H1 (cell line): ENCODE measurements around the gene C21orf58. TPM values are rescaled to one million over a fixed set of nuclear protein-coding genes. Genes with fewer than 3 reads are reported as not detected.

ENCODE experiments used
- CTCF ChIA-PET: fragments of 300-600 bp; sonication (Branson Sonifier 250); formaldehyde crosslinking; loops from one replicate; lab custom pipeline; 2021; ENCODE audit not compliant: partially characterized antibody; lab: Charles Lee
- POLR2A ChIA-PET: fragments of 300-600 bp; sonication (Branson Sonifier 250); formaldehyde crosslinking; loops from one replicate; lab custom pipeline; 2021; ENCODE audit warnings: inconsistent platforms; ENCODE audit not compliant: partially characterized antibody; lab: Charles Lee
- DNase-seq, 2 experiments: peaks; one replicate each; pipeline versions ENCODE4 v3.0.0 to v3.0.0-alpha.2; 2010 to 2022; ENCODE audit warnings: low spot score in 2 of 2, low read depth in 1 of 2, mixed read lengths in 1 of 2
- FAIRE-seq: peaks from 2 replicates; lab custom pipeline; 2011; peaks lifted over from hg19 to GRCh38; lab: Jason Lieb, UNC
- H2AFZ ChIP-seq: 2 replicates; pipeline ENCODE4 v1.8.1; 2012; ENCODE audit warnings: low read length, inconsistent platforms
- H2AK5ac ChIP-seq: 2 replicates; pipeline ENCODE4 v1.6.1; 2013; ENCODE audit warnings: low read depth, low read length
- H2BK120ac ChIP-seq: replicated peaks from 2 replicates; pipeline ENCODE3; 2013; ENCODE audit warnings: low read depth, low read length, inconsistent platforms
- H2BK12ac ChIP-seq: 2 replicates; pipeline ENCODE4 v1.6.1; 2013; ENCODE audit warnings: low read depth, low read length
- H2BK15ac ChIP-seq: 2 replicates; pipeline ENCODE4 v1.6.1; 2013; ENCODE audit warnings: low read length
- H2BK20ac ChIP-seq: 2 replicates; pipeline ENCODE4 v1.6.1; 2013; ENCODE audit warnings: low read length
- H2BK5ac ChIP-seq: 2 replicates; pipeline ENCODE4 v1.6.1; 2013; ENCODE audit warnings: low read depth, low read length
- H3K14ac ChIP-seq: 2 replicates; pipeline ENCODE4 v1.6.1; 2013; ENCODE audit warnings: inconsistent platforms; ENCODE audit not compliant: insufficient read length
- H3K18ac ChIP-seq: 2 replicates; pipeline ENCODE4 v1.6.1; 2013; ENCODE audit warnings: low read length; ENCODE audit errors: extremely low read depth
- H3K23ac ChIP-seq: 2 replicates; pipeline ENCODE4 v1.6.1; 2013; ENCODE audit warnings: inconsistent platforms; ENCODE audit not compliant: insufficient read length
- H3K23me2 ChIP-seq: 2 replicates; pipeline ENCODE4 v1.6.1; 2013; ENCODE audit warnings: low read depth, low read length
- H3K27ac ChIP-seq: 2 replicates; pipeline ENCODE4 v1.6.1; 2011; ENCODE audit warnings: low read depth, low read length, inconsistent platforms
- H3K27me3 ChIP-seq, 4 experiments: replicated peaks in 1 of 4; 1 replicate in 1 of 4; 2 replicates in 3 of 4; pipeline versions ENCODE4 v1.6.1 to v1.8.1; 2011 to 2013; ENCODE audit warnings: low read length in 3 of 4, mild to moderate bottlenecking in 3 of 4, inconsistent platforms in 2 of 4, mixed read lengths in 2 of 4, moderate library complexity in 1 of 4; ENCODE audit not compliant: control insufficient read depth in 3 of 4, insufficient read depth in 3 of 4; ENCODE audit errors: extremely low read depth in 1 of 4
- H3K36me3 ChIP-seq, 4 experiments: 2 replicates each; pipeline versions ENCODE4 v1.6.1 to v1.8.1; 2011 to 2013; ENCODE audit warnings: mild to moderate bottlenecking in 4 of 4, low read length in 3 of 4, moderate library complexity in 2 of 4, control low read depth in 1 of 4, inconsistent platforms in 1 of 4; ENCODE audit not compliant: insufficient read depth in 4 of 4, control insufficient read depth in 2 of 4
- H3K4ac ChIP-seq: replicated peaks from 2 replicates; pipeline ENCODE3; 2013; ENCODE audit warnings: low read length, low read depth, mixed read lengths, inconsistent platforms; ENCODE audit not compliant: insufficient read length
- H3K4me1 ChIP-seq, 4 experiments: replicated peaks in 1 of 4; 1 replicate in 1 of 4; 2 replicates in 3 of 4; pipeline versions ENCODE4 v1.6.1 to v1.8.1; 2011 to 2013; ENCODE audit warnings: low read length in 3 of 4, inconsistent platforms in 2 of 4, mixed read lengths in 1 of 4; ENCODE audit not compliant: insufficient read depth in 4 of 4, control insufficient read depth in 3 of 4
- H3K4me2 ChIP-seq, 2 experiments: 2 replicates each; pipeline versions ENCODE4 v1.6.1 to v1.8.1; 2011 to 2013; ENCODE audit warnings: low read depth in 2 of 2, low read length in 2 of 2, control low read depth in 1 of 2, inconsistent platforms in 1 of 2, mild to moderate bottlenecking in 1 of 2; ENCODE audit not compliant: insufficient read depth in 1 of 2
- H3K4me3 ChIP-seq, 4 experiments: fragments of 200-600, 300-600 bp in 1 of 4; sonication (generic), shearing (Covaris generic), sonication (Bioruptor Twin) in 1 of 4; 2 replicates each; pipeline versions ENCODE4 v1.5.1 to v1.8.1; 2011 to 2016; ENCODE audit warnings: low read length in 4 of 4, low read depth in 3 of 4, control low read depth in 2 of 4, inconsistent platforms in 2 of 4, mild to moderate bottlenecking in 2 of 4, mixed read lengths in 1 of 4, moderate library complexity in 1 of 4; ENCODE audit not compliant: insufficient read depth in 2 of 4; ENCODE audit errors: extremely low read depth in 1 of 4
- H3K56ac ChIP-seq: replicated peaks from 2 replicates; pipeline ENCODE3; 2013; ENCODE audit warnings: low read depth, mild to moderate bottlenecking, mixed read lengths, low read length, inconsistent platforms; ENCODE audit not compliant: insufficient read length
- H3K79me1 ChIP-seq: 2 replicates; pipeline ENCODE4 v1.6.1; 2013; ENCODE audit warnings: low read depth, low read length, control low read depth
- H3K79me2 ChIP-seq, 2 experiments: 2 replicates each; pipeline versions ENCODE4 v1.6.1 to v1.8.1; 2012 to 2013; ENCODE audit warnings: low read length in 2 of 2, mild to moderate bottlenecking in 2 of 2, inconsistent platforms in 1 of 2; ENCODE audit not compliant: insufficient read depth in 2 of 2, control insufficient read depth in 1 of 2
- H3K9ac ChIP-seq, 4 experiments: replicated peaks in 1 of 4; 1 replicate in 1 of 4; 2 replicates in 3 of 4; pipeline versions ENCODE4 v1.6.1 to v1.8.1; 2011 to 2013; ENCODE audit warnings: low read depth in 3 of 4, low read length in 3 of 4, control low read depth in 2 of 4, mild to moderate bottlenecking in 2 of 4, moderate library complexity in 2 of 4, inconsistent platforms in 1 of 4; ENCODE audit errors: extremely low read depth in 1 of 4
- H3K9me3 ChIP-seq, 2 experiments: 2 replicates each; pipeline versions ENCODE4 v1.6.1 to v1.8.1; 2012 to 2013; ENCODE audit warnings: mild to moderate bottlenecking in 2 of 2, moderate library complexity in 2 of 2, control low read depth in 1 of 2, inconsistent platforms in 1 of 2, low read depth in 1 of 2, low read length in 1 of 2, mixed read lengths in 1 of 2; ENCODE audit not compliant: insufficient read depth in 2 of 2
- H4K20me1 ChIP-seq, 2 experiments: replicated peaks in 1 of 2; 2 replicates each; pipeline versions ENCODE3 to v1.8.1; 2011 to 2013; ENCODE audit warnings: inconsistent platforms in 2 of 2, low read length in 2 of 2, mild to moderate bottlenecking in 1 of 2; ENCODE audit not compliant: insufficient read depth in 2 of 2, control insufficient read depth in 1 of 2
- H4K5ac ChIP-seq: 2 replicates; pipeline ENCODE4 v1.6.1; 2013; ENCODE audit warnings: low read length, low read depth, mixed read lengths, inconsistent platforms; ENCODE audit not compliant: insufficient read length
- H4K8ac ChIP-seq: 2 replicates; pipeline ENCODE4 v1.8.0; 2013; ENCODE audit warnings: mild to moderate bottlenecking, moderate library complexity, low read length, inconsistent platforms; ENCODE audit not compliant: insufficient read depth; ENCODE audit errors: extremely low read depth
- H4K91ac ChIP-seq: replicated peaks from 2 replicates; pipeline ENCODE3; 2013; ENCODE audit warnings: low read length, mixed read lengths, inconsistent platforms; ENCODE audit not compliant: insufficient read length
- EP300 ChIP-seq, 2 experiments: IDR thresholded peaks; 1 replicate in 1 of 2; 2 replicates in 1 of 2; pipeline ENCODE4 v1.6.1; 2011 to 2012; ENCODE audit warnings: low read depth in 2 of 2, low read length in 2 of 2, mild to moderate bottlenecking in 2 of 2, borderline replicate concordance in 1 of 2, inconsistent platforms in 1 of 2, moderate library complexity in 1 of 2
- SIX5 ChIP-seq: IDR thresholded peaks from 2 replicates; pipeline ENCODE4 v1.6.1; 2011; ENCODE audit warnings: mild to moderate bottlenecking, low read depth, low read length
- SP1 ChIP-seq: IDR thresholded peaks from 2 replicates; pipeline ENCODE4 v1.6.1; 2011; ENCODE audit warnings: low read depth, low read length
- SP2 ChIP-seq: IDR thresholded peaks from 2 replicates; pipeline ENCODE4 v1.6.1; 2012; ENCODE audit warnings: mild to moderate bottlenecking, low read length, inconsistent platforms
- WGBS, 2 experiments: shearing (Covaris generic) in 1 of 2; methylation state at CpG; one replicate each; pipeline versions ENCODE4 v1.1.6 to v1.1.7; 2013 to 2015; ENCODE audit warnings: low lambda C conversion rate in 2 of 2, mixed read lengths in 2 of 2, inconsistent platforms in 1 of 2, low coverage in 1 of 2, missing lambda C conversion rate in 1 of 2; ENCODE audit not compliant: insufficient replicate concordance in 2 of 2, insufficient coverage in 1 of 2, insufficient read length in 1 of 2; ENCODE audit errors: extremely low coverage in 1 of 2, missing lambda C conversion rate in 1 of 2; 5-methylcytosine and 5-hydroxymethylcytosine counted together
- polyA plus RNA-seq, 7 experiments: library from polyadenylated mRNA; depleted of rRNA in 3 of 7; stranded (reverse) in 5 of 7; unstranded in 2 of 7; fragments of >200 nt in 5 of 7; fragments of 200-250 nt in 2 of 7; gene quantifications; 1 replicate in 5 of 7; 2 replicates in 1 of 7; 4 replicates in 1 of 7; pipeline versions ENCODE4 v1.2.1 to v1.2.3, GENCODE V29; 2011 to 2013; ENCODE audit warnings: missing spikeins in 2 of 7, mixed read lengths in 2 of 7
- total RNA-seq: library from RNA; stranded (reverse); fragmentation: NEBNext Ultra II Directional; extraction: Animal tissue kit (Norgen Biotek cat#: 25700); gene quantifications from 2 replicates; pipeline ENCODE4 v1.2.1, GENCODE V29; 2021
- TF ChIP-seq, protein P1 (sequence below), 3 experiments: IDR thresholded peaks; 1 replicate in 2 of 3; 2 replicates in 1 of 3; pipeline versions ENCODE4 v1.5.1 to v1.6.1; 2011; ENCODE audit warnings: low read length in 3 of 3, mild to moderate bottlenecking in 3 of 3, inconsistent platforms in 2 of 3, low read depth in 1 of 3, moderate library complexity in 1 of 3; ENCODE audit not compliant: insufficient read depth in 1 of 3; ENCODE audit errors: control extremely low read depth in 1 of 3

Gene C21orf58
- total and polyA plus RNA-seq, 2 of the 8 experiments (the other 6 are each of a cell fraction or from before 2014, with no cell fraction given) = 13.8 to 26.1 TPM

- no peak for FAIRE-seq
- Histone ChIP-seq H3K56ac (no peak overlapping the region), H2BK5ac (no peak overlapping the region), H4K8ac (no peak overlapping the region; the same call in 1 of the 2 replicates), H3K79me1 (no peaks in the 10 kb centered on the region), H4K5ac (no peak overlapping the region), H3K23me2 (peaks cover 3% of the 10 kb centered on the region; the same call in 1 of the 2 replicates), H3K14ac (no peak overlapping the region), H3K4me1 (no peaks in the 10 kb centered on the region; a peak in 1 of 7 replicates), H4K20me1 (peaks cover 0 to 4% of the 10 kb centered on the region in 2 experiments), H3K79me2 (no peaks in the 10 kb centered on the region), H3K27ac (no peak overlapping the region), H2BK12ac (no peak overlapping the region), H3K4me3 (no peak overlapping the region), H3K9ac (no peak overlapping the region), H3K4ac (no peak overlapping the region), H3K23ac (no peak overlapping the region), H2BK120ac (no peak overlapping the region), H2BK15ac (no peak overlapping the region), H2AK5ac (no peak overlapping the region), H4K91ac (no peak overlapping the region), H3K18ac (no peak overlapping the region), H3K9me3 (no peaks in the 10 kb centered on the region; a peak in 1 of 4 replicates), H3K4me2 (no peak overlapping the region), H2AFZ (no peak overlapping the region), H2BK20ac (no peak overlapping the region), H3K27me3 (peaks cover 0 to 3% (median 0%) of the 10 kb centered on the region in 4 experiments; a peak in 1 of 7 replicates), H3K36me3 (peaks cover 2 to 32% (median 17%) of the 10 kb centered on the region in 4 experiments; a peak in 6 of 8 replicates)
- CTCF ChIA-PET = interaction anchor here (1.3 kb wide), 1 partner anchor 9 kb away, joined by 3 read pairs; no protein-coding TSS in a partner anchor
- POLR2A ChIA-PET = interaction anchor here (1.1 to 5.0 kb wide), 5 partner anchors 9 to 21 kb away, joined by 3 to 24 read pairs (median 8); partner anchors contain the start of genes C21orf58 and PCNT
- 94% methylated on average over 8 of the region's 14 CpGs; no CpG with 5 or more reads in 1 of the 2 experiments for whole genome bisulfite sequencing, 2 experiments
- DNase-seq = no peak
- TF ChIP-seq SIX5 = no peak
- no peak for TF ChIP-seq EP300 (IDR thresholded peaks at IDR 0.05; ENCODE audit: borderline replicate concordance in 1 of 2, low read depth in 2 of 2, low read length in 2 of 2)
- no peak for TF ChIP-seq SP2
- TF ChIP-seq, protein P1, sequence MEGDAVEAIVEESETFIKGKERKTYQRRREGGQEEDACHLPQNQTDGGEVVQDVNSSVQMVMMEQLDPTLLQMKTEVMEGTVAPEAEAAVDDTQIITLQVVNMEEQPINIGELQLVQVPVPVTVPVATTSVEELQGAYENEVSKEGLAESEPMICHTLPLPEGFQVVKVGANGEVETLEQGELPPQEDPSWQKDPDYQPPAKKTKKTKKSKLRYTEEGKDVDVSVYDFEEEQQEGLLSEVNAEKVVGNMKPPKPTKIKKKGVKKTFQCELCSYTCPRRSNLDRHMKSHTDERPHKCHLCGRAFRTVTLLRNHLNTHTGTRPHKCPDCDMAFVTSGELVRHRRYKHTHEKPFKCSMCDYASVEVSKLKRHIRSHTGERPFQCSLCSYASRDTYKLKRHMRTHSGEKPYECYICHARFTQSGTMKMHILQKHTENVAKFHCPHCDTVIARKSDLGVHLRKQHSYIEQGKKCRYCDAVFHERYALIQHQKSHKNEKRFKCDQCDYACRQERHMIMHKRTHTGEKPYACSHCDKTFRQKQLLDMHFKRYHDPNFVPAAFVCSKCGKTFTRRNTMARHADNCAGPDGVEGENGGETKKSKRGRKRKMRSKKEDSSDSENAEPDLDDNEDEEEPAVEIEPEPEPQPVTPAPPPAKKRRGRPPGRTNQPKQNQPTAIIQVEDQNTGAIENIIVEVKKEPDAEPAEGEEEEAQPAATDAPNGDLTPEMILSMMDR (IDR thresholded peaks at IDR 0.05; ENCODE audit: control extremely low read depth in 1 of 3, insufficient read depth in 1 of 3, low read depth in 1 of 3, low read length in 3 of 3) = no peak
- no peak for TF ChIP-seq SP1
These were observed 21.9 kb downstream of the C21orf58 start for GRCh38 chr21:46301759-46302158.
